Measurements from ENCODE around the gene DAPK2. TPM values are rescaled to one million over a fixed set of nuclear protein-coding genes. Genes with fewer than 3 reads are reported as not detected.

Gene DAPK2
- total RNA-seq, 2 experiments from 2014 or later, result 1.0 to 1.3 TPM

DNA sequence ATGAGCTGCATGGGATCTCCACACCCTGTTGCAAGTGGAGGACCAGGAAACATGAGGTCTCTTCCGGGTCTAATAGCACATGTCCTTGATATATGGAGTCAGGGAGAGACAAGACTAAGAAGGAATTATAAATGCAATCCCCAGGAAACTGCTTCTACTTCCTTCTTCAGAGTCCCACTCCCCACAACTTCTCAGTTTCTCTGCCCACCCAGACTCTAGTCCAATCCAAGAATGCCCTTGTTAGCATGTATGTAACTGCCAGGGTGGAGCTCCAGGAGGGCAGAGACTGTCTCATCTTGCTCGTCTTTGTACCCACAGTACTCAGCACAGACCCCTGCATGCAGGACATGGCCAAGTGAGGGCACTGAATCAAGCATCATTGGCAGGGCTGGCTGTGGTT is 8.3 kb downstream of the DAPK2 start:
- H3K27me3 Mint-ChIP-seq, result no peaks in the 10 kb centered on the region
- no peaks in the 10 kb centered on the region for H3K9me3 Mint-ChIP-seq (ENCODE audit: low read depth)
- no peak overlapping the region for H3K27ac Mint-ChIP-seq
- ATAC-seq (no peak), DNase-seq (no peak)
- no peaks in the 10 kb centered on the region for H3K4me1 Mint-ChIP-seq
- POLR2A ChIA-PET, result no interaction called here
- intact Hi-C loops (cut with DNase I, micrococcal nuclease), result no loop called here
- CTCF ChIA-PET, result no interaction called here
- H3K36me3 Mint-ChIP-seq (ENCODE audit: low read depth), result no peaks in the 10 kb centered on the region
- no peak overlapping the region for H3K4me3 Mint-ChIP-seq

DNA sequence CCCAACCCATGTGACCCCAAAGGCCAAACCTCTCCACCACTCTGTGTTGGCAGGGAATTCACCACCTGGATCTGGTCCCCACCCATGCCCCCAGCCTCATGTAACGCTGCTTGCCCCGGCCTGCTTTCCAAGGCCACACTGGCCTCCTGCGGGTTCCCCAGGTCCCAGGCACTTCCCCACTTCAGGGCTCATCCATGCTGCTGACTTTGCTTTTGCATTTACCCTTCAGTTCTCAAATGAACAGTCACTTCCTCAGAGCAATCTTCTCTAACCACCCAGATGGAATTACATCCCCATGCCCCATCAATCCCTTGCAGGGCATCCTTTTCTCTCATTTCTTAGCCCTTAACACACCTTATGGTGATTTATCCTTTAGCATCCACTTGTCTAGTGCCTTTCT is 9.2 kb downstream of the DAPK2 start:
- H3K9me3 Mint-ChIP-seq (ENCODE audit: low read depth), result no peaks in the 10 kb centered on the region
- ChIA-PET POLR2A (no interaction called here), CTCF (interaction anchor here (1.0 to 2.7 kb wide), 2 partner anchors 9 to 10 kb away, joined by 4 to 11 read pairs; partner anchors contain the start of gene DAPK2)
- DNase-seq (no peak), ATAC-seq (no peak)
- H3K27me3 Mint-ChIP-seq, result no peaks in the 10 kb centered on the region
- peaks cover 2% of the 10 kb centered on the region for H3K4me1 Mint-ChIP-seq
- no peak overlapping the region for H3K4me3 Mint-ChIP-seq
- intact Hi-C loops (cut with DNase I, micrococcal nuclease), result no loop called here
- no peak overlapping the region for H3K27ac Mint-ChIP-seq
- H3K36me3 Mint-ChIP-seq (ENCODE audit: low read depth), result no peaks in the 10 kb centered on the region

DNA sequence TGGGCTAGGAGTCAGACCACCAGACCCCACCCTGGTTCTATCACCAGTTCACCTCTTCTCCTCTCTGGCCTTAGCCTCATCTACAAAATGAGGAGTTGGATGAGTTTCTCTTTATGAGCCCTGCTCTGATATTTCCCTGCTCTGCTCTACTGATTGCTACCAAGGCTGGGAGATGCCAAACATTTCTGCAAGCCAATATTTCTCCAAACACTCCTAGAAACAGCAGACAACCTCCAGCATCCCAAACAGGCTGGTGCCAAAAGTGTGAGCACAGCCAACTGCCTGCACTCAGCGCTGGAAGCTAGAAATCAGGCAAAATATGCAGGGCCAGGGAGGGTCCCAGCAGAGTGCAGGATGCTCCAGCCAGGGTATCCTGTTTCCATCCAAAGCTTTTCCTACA is 10.8 kb downstream of the DAPK2 start:
- no peak overlapping the region for H3K4me3 Mint-ChIP-seq
- CTCF ChIA-PET, result interaction anchor here (1.1 to 2.7 kb wide), 2 partner anchors 10 to 90 kb away, joined by 4 to 11 read pairs; partner anchors contain the start of gene DAPK2
- H3K36me3 Mint-ChIP-seq (ENCODE audit: low read depth), result no peaks in the 10 kb centered on the region
- POLR2A ChIA-PET, result no interaction called here
- intact Hi-C loops (cut with DNase I, micrococcal nuclease), result no loop called here
- H3K27me3 Mint-ChIP-seq, result no peaks in the 10 kb centered on the region
- ATAC-seq (no peak), DNase-seq (no peak)
- peaks cover 5% of the 10 kb centered on the region for H3K4me1 Mint-ChIP-seq
- no peak overlapping the region for H3K27ac Mint-ChIP-seq
- H3K9me3 Mint-ChIP-seq (ENCODE audit: low read depth), result no peaks in the 10 kb centered on the region

DNA sequence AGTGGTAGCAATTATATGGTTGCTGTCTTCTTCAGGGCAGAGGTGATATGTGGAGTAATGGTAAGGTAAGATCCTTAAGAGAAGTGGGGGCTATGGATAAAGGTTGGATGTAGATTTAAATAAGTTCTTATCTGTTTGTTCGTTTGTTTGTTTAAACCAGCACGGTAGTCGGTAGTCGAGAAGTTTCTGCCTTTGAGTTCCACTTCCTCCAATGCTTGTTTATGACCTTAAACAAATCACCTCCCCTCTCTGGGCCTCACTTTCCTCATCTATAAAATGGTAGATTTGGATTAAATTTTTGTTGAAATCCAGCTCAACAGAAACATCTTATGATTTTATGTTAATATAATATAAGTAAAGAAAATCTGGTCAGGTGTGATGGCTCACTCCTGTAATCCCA is 11.8 kb downstream of the DAPK2 start:
- Mint-ChIP-seq H3K9me3 (ENCODE audit: low read depth) (no peaks in the 10 kb centered on the region), H3K27ac (no peak overlapping the region), H3K36me3 (ENCODE audit: low read depth) (no peaks in the 10 kb centered on the region), H3K4me3 (no peak overlapping the region), H3K27me3 (no peaks in the 10 kb centered on the region), H3K4me1 (peaks cover 5% of the 10 kb centered on the region)
- DNase-seq (no peak), ATAC-seq (no peak)
- ChIA-PET POLR2A (interaction anchor here (0.7 kb wide), 1 partner anchor 202 kb away, joined by 3 read pairs; no protein-coding TSS in a partner anchor), CTCF (interaction anchor here (2.7 kb wide), 1 partner anchor 11 kb away, joined by 11 read pairs; the partner anchor contains the start of gene DAPK2)
- intact Hi-C loops (cut with DNase I, micrococcal nuclease), result no loop called here

GRCh38 chr15:64032329-64032728 is 14.0 kb downstream of the DAPK2 start:
- DNase-seq, result no peak

GRCh38 chr15:64030123-64030522 is 16.2 kb downstream of the DAPK2 start:
- peaks cover 5% of the 10 kb centered on the region for H3K4me1 Mint-ChIP-seq
- H3K36me3 Mint-ChIP-seq (ENCODE audit: low read depth), result no peaks in the 10 kb centered on the region
- ATAC-seq, result no peak
- intact Hi-C loops (cut with DNase I, micrococcal nuclease), result no loop called here
- H3K27me3 Mint-ChIP-seq, result no peaks in the 10 kb centered on the region
- H3K4me3 Mint-ChIP-seq, result no peak overlapping the region
- ChIA-PET CTCF (interaction anchor here (0.6 to 2.1 kb wide), 3 partner anchors 126 to 360 kb away, joined by 3 to 7 read pairs (median 5); no protein-coding TSS in a partner anchor), POLR2A (no interaction called here)
- DNase-seq, result no peak
- H3K27ac Mint-ChIP-seq, result no peak overlapping the region
- no peaks in the 10 kb centered on the region for H3K9me3 Mint-ChIP-seq (ENCODE audit: low read depth)

More at GRCh38 chr15:64032329-64032728, 14.0 kb downstream of the DAPK2 start:
- no peaks in the 10 kb centered on the region for H3K36me3 Mint-ChIP-seq (ENCODE audit: low read depth)
- ChIA-PET CTCF (no interaction called here), POLR2A (no interaction called here)
- ATAC-seq, result no peak
- peaks cover 5% of the 10 kb centered on the region for H3K4me1 Mint-ChIP-seq
- H3K9me3 Mint-ChIP-seq (ENCODE audit: low read depth), result no peaks in the 10 kb centered on the region
- no peaks in the 10 kb centered on the region for H3K27me3 Mint-ChIP-seq
- no peak overlapping the region for H3K27ac Mint-ChIP-seq
- intact Hi-C loops (cut with DNase I, micrococcal nuclease), result no loop called here
- no peak overlapping the region for H3K4me3 Mint-ChIP-seq

GRCh38 chr15:64029633-64030032 is 16.7 kb downstream of the DAPK2 start:
- no peak for DNase-seq
- H3K9me3 Mint-ChIP-seq (ENCODE audit: low read depth), result no peaks in the 10 kb centered on the region
- intact Hi-C loops (cut with DNase I, micrococcal nuclease), result no loop called here
- H3K36me3 Mint-ChIP-seq (ENCODE audit: low read depth), result no peaks in the 10 kb centered on the region
- H3K4me1 Mint-ChIP-seq, result peaks cover 5% of the 10 kb centered on the region
- H3K27me3 Mint-ChIP-seq, result no peaks in the 10 kb centered on the region
- ATAC-seq, result peak; percentile 36
- POLR2A ChIA-PET, result interaction anchor here (0.6 kb wide), 1 partner anchor 268 kb away, joined by 4 read pairs; no protein-coding TSS in a partner anchor
- CTCF ChIA-PET, result interaction anchor here (1.3 to 2.1 kb wide), 2 partner anchors 125 to 277 kb away, joined by 5 to 7 read pairs; no protein-coding TSS in a partner anchor
- no peak overlapping the region for H3K4me3 Mint-ChIP-seq
- no peak overlapping the region for H3K27ac Mint-ChIP-seq

DNA sequence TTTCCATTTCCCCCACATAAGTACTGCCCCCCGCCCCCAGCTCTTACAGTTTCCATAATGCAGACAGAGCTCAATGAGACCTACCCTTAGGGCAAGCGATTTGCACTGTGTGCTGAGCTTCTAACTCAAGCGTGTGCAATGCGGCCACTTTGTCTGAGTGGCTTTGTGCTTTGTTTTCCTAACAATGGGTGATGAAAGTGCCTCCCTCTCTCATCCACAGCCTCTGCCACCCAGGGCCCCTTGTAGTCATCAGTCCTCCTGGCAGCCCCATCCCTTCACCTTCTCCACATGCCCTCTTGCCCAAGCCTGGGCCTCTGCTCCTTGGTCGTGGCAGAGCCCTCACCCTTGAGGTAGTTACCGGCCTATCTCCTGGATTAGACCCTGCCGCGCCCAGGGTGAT is 17.2 kb downstream of the DAPK2 start:
- H3K27ac Mint-ChIP-seq, result no peak overlapping the region
- H3K27me3 Mint-ChIP-seq, result no peaks in the 10 kb centered on the region
- ChIA-PET CTCF (interaction anchor here (2.1 kb wide), 1 partner anchor 277 kb away, joined by 7 read pairs; no protein-coding TSS in a partner anchor), POLR2A (interaction anchor here (0.6 kb wide), 1 partner anchor 267 kb away, joined by 4 read pairs; no protein-coding TSS in a partner anchor)
- ATAC-seq (no peak), DNase-seq (no peak)
- intact Hi-C loops (cut with DNase I, micrococcal nuclease), result no loop called here
- peaks cover 5% of the 10 kb centered on the region for H3K4me1 Mint-ChIP-seq
- no peaks in the 10 kb centered on the region for H3K9me3 Mint-ChIP-seq (ENCODE audit: low read depth)
- H3K4me3 Mint-ChIP-seq, result no peak overlapping the region
- H3K36me3 Mint-ChIP-seq (ENCODE audit: low read depth), result no peaks in the 10 kb centered on the region

DNA sequence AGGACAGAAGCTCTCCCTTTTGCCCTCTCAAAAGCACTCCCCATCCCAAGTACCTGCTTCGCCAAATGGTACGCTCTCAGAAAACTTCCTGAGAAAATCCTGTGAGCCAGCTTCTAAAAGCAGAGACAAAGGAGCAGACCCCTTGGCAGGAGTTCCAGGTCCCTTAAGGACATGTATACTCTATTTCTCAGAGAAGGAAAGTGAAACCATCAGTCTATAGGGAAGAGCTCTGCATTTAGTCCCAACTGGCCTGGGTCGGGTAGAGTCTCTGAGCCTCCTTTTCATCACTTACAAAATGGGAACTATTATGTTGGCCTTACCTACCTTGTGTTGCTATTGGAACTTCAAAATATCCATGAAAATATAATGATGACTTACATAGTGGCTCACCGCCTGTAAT is 19.7 kb downstream of the DAPK2 start:
- Mint-ChIP-seq H3K27ac (no peak overlapping the region), H3K4me1 (no peaks in the 10 kb centered on the region), H3K4me3 (no peak overlapping the region), H3K27me3 (no peaks in the 10 kb centered on the region), H3K9me3 (ENCODE audit: low read depth) (no peaks in the 10 kb centered on the region), H3K36me3 (ENCODE audit: low read depth) (no peaks in the 10 kb centered on the region)
- intact Hi-C loops (cut with DNase I, micrococcal nuclease), result no loop called here
- ATAC-seq (no peak), DNase-seq (no peak)
- POLR2A ChIA-PET, result no interaction called here
- CTCF ChIA-PET, result interaction anchor here (0.6 to 1.5 kb wide), 8 partner anchors 10 to 337 kb away, joined by 3 to 4 read pairs (median 3); no protein-coding TSS in a partner anchor

- Mint-ChIP-seq H3K27ac (no peak overlapping the region), H3K4me1 (no peaks in the 10 kb centered on the region), H3K4me3 (no peak overlapping the region), H3K36me3 (ENCODE audit: low read depth) (no peaks in the 10 kb centered on the region), H3K9me3 (ENCODE audit: low read depth) (no peaks in the 10 kb centered on the region), H3K27me3 (no peaks in the 10 kb centered on the region)
- DNase-seq (no peak), ATAC-seq (no peak)
- ChIA-PET CTCF (interaction anchor here (0.8 kb wide), 1 partner anchor 20 kb away, joined by 3 read pairs; no protein-coding TSS in a partner anchor), POLR2A (no interaction called here)
- intact Hi-C loops (cut with DNase I, micrococcal nuclease), result no loop called here
Observed at GRCh38 chr15:64024172-64025050, 21.9 kb downstream of the DAPK2 start.

DNA sequence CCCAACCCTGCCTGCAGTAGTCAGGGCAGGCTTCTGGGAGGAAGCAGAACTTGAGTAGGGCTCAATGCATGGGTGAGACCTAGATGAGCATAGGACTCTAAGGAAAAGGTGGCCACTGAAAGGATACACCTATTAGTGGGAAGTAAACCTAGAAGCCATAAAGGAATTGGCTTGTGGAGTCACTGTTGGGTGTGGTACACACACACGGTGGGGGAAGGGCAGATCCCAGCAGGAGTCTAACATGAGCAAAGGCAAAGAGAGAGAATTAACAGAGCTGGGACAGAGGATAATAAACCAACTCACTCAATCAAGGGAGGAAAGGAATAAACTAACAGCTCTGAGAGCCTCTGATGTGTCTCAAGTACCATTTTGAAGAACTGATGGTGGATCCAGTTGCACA is 23.1 kb downstream of the DAPK2 start:
- ChIA-PET POLR2A (no interaction called here), CTCF (interaction anchor here (0.7 kb wide), 2 partner anchors 40 to 89 kb away, joined by 3 read pairs; no protein-coding TSS in a partner anchor)
- ATAC-seq (no peak), DNase-seq (no peak)
- no peaks in the 10 kb centered on the region for H3K27me3 Mint-ChIP-seq
- no peak overlapping the region for H3K4me3 Mint-ChIP-seq
- intact Hi-C loops (cut with DNase I, micrococcal nuclease), result no loop called here
- no peaks in the 10 kb centered on the region for H3K36me3 Mint-ChIP-seq (ENCODE audit: low read depth)
- no peaks in the 10 kb centered on the region for H3K4me1 Mint-ChIP-seq
- no peak overlapping the region for H3K27ac Mint-ChIP-seq
- no peaks in the 10 kb centered on the region for H3K9me3 Mint-ChIP-seq (ENCODE audit: low read depth)

DNA sequence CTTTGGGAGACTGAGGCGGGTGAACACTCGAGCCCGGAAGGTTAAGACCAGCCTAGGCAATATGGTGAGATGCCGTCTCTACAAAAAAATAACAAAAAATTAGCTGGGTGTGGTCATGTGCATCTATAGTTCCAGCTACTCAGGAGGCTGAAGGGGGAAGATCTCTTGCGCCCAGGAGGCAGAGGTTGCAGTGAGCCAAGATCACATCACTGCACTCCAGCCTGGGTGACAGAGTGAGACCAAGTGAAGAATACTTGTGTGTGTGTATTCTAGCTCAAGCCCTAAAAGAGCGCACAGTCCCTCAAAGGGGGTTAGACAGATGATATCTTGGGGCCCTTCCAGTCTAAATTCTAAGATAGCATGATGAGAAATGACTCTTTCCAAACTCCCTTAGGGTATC is 23.7 kb downstream of the DAPK2 start:
- DNase-seq (no peak), ATAC-seq (no peak)
- intact Hi-C loops (cut with DNase I, micrococcal nuclease), result no loop called here
- no peak overlapping the region for H3K27ac Mint-ChIP-seq
- POLR2A ChIA-PET, result no interaction called here
- CTCF ChIA-PET, result interaction anchor here (1.0 kb wide), 1 partner anchor 59 kb away, joined by 3 read pairs; no protein-coding TSS in a partner anchor
- H3K9me3 Mint-ChIP-seq (ENCODE audit: low read depth), result no peaks in the 10 kb centered on the region
- no peaks in the 10 kb centered on the region for H3K27me3 Mint-ChIP-seq
- no peaks in the 10 kb centered on the region for H3K4me1 Mint-ChIP-seq
- H3K36me3 Mint-ChIP-seq (ENCODE audit: low read depth), result no peaks in the 10 kb centered on the region
- H3K4me3 Mint-ChIP-seq, result no peak overlapping the region
